GM23338 (cell line): Measurements from ENCODE around the gene CYP4F8.

ENCODE experiments used
- CREB1 ChIP-seq: fragments of 250-450 bp; sonication (Bioruptor Pico); IDR thresholded peaks from 2 replicates; pipeline ENCODE4 v1.5.0; 2020; ENCODE audit warnings: low read depth, mild to moderate bottlenecking, moderate library complexity
- EZH2 ChIP-seq: fragments of 200-600 bp; sonication (generic); IDR thresholded peaks from one replicate; pipeline ENCODE4 v1.8.0; 2017; ENCODE audit warnings: antibody characterized with exemption, mild to moderate bottlenecking, low read depth; ENCODE audit not compliant: unreplicated experiment
- EZH2phosphoT487 ChIP-seq: fragments of 200-600 bp; sonication (generic); IDR thresholded peaks from one replicate; pipeline ENCODE4 v1.8.1; 2018; ENCODE audit warnings: antibody characterized with exemption; ENCODE audit not compliant: unreplicated experiment
- JUNB ChIP-seq: IDR thresholded peaks from one replicate; pipeline ENCODE4 v1.6.1; 2016; ENCODE audit warnings: antibody characterized with exemption; ENCODE audit not compliant: unreplicated experiment
- NANOG ChIP-seq: IDR thresholded peaks from 2 replicates; pipeline ENCODE4 v1.6.1; 2016; ENCODE audit warnings: antibody characterized with exemption, borderline replicate concordance
- POLR2AphosphoS5 ChIP-seq: IDR thresholded peaks from 2 replicates; pipeline ENCODE4 v1.6.1; 2016; ENCODE audit warnings: antibody characterized with exemption, low read depth
- STAT1 ChIP-seq: IDR thresholded peaks from one replicate; pipeline ENCODE4 v1.6.1; 2016; ENCODE audit warnings: antibody characterized with exemption; ENCODE audit not compliant: unreplicated experiment
- ZNF114 ChIP-seq: fragments of 250-450 bp; sonication (Bioruptor Pico); IDR thresholded peaks from 2 replicates; pipeline ENCODE4 v1.5.0; 2020; ENCODE audit warnings: mild to moderate bottlenecking, moderate library complexity
- TF ChIP-seq, protein P1 (sequence below), 2 experiments: fragments of 200-600 bp in 1 of 2; sonication (generic) in 1 of 2; conservative IDR thresholded peaks; 2 replicates each; pipeline versions ENCODE4 v1.5.1 to v1.6.1; 2016 to 2017; ENCODE audit warnings: antibody characterized with exemption in 2 of 2, low read depth in 2 of 2, mild to moderate bottlenecking in 2 of 2, moderate library complexity in 1 of 2
- TF ChIP-seq, protein P2 (sequence below): IDR thresholded peaks from one replicate; pipeline ENCODE4 v1.6.1; 2018; ENCODE audit warnings: antibody characterized with exemption; ENCODE audit not compliant: unreplicated experiment

- no peak for TF ChIP-seq EZH2
- TF ChIP-seq, protein P1, sequence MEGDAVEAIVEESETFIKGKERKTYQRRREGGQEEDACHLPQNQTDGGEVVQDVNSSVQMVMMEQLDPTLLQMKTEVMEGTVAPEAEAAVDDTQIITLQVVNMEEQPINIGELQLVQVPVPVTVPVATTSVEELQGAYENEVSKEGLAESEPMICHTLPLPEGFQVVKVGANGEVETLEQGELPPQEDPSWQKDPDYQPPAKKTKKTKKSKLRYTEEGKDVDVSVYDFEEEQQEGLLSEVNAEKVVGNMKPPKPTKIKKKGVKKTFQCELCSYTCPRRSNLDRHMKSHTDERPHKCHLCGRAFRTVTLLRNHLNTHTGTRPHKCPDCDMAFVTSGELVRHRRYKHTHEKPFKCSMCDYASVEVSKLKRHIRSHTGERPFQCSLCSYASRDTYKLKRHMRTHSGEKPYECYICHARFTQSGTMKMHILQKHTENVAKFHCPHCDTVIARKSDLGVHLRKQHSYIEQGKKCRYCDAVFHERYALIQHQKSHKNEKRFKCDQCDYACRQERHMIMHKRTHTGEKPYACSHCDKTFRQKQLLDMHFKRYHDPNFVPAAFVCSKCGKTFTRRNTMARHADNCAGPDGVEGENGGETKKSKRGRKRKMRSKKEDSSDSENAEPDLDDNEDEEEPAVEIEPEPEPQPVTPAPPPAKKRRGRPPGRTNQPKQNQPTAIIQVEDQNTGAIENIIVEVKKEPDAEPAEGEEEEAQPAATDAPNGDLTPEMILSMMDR (conservative IDR thresholded peaks at IDR 0.05; ENCODE audit: low read depth in 2 of 2), result no peak
- TF ChIP-seq, protein P2, sequence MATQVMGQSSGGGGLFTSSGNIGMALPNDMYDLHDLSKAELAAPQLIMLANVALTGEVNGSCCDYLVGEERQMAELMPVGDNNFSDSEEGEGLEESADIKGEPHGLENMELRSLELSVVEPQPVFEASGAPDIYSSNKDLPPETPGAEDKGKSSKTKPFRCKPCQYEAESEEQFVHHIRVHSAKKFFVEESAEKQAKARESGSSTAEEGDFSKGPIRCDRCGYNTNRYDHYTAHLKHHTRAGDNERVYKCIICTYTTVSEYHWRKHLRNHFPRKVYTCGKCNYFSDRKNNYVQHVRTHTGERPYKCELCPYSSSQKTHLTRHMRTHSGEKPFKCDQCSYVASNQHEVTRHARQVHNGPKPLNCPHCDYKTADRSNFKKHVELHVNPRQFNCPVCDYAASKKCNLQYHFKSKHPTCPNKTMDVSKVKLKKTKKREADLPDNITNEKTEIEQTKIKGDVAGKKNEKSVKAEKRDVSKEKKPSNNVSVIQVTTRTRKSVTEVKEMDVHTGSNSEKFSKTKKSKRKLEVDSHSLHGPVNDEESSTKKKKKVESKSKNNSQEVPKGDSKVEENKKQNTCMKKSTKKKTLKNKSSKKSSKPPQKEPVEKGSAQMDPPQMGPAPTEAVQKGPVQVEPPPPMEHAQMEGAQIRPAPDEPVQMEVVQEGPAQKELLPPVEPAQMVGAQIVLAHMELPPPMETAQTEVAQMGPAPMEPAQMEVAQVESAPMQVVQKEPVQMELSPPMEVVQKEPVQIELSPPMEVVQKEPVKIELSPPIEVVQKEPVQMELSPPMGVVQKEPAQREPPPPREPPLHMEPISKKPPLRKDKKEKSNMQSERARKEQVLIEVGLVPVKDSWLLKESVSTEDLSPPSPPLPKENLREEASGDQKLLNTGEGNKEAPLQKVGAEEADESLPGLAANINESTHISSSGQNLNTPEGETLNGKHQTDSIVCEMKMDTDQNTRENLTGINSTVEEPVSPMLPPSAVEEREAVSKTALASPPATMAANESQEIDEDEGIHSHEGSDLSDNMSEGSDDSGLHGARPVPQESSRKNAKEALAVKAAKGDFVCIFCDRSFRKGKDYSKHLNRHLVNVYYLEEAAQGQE, result no peak
- TF ChIP-seq CREB1 (CRISPR knock-in tag), result no peak
- no peak for TF ChIP-seq POLR2AphosphoS5
- TF ChIP-seq JUNB, result no peak
- TF ChIP-seq EZH2phosphoT487, result no peak
- no peak for TF ChIP-seq NANOG
- no peak for TF ChIP-seq STAT1
- TF ChIP-seq ZNF114 (CRISPR knock-in tag), result no peak
These were observed 38.4 kb upstream of the CYP4F8 start for GRCh38 chr19:15576526-15577156.
